ENCODE data around the gene TBK1.

DNA sequence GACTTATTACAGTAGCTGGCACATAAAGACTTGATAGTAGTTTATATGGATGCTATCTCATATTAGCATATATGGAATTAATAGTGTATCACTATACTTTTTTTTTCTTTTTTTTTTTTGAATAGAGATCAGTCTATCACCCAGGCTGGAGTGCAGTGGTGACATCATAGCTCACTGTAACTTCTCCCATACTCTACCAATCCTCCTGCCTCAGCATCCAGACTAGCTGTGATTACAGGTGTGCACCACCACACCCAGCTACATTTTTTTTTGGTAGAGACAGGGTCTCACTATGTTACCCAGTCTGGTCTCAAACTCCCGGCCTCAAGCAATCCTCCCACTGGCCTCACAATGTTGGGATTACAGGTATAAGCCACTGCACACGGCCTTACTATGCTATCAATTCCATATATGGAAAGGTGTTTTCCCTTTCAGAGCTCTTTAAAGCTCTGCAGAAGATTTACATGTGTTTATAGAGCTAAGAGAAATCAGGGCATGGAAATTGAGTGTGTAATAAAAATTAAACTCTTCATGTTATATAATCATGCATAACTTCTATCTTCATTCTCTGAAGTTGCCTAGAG is 1.8 kb upstream of the TBK1 start:
- TF ChIP-seq, protein P1, sequence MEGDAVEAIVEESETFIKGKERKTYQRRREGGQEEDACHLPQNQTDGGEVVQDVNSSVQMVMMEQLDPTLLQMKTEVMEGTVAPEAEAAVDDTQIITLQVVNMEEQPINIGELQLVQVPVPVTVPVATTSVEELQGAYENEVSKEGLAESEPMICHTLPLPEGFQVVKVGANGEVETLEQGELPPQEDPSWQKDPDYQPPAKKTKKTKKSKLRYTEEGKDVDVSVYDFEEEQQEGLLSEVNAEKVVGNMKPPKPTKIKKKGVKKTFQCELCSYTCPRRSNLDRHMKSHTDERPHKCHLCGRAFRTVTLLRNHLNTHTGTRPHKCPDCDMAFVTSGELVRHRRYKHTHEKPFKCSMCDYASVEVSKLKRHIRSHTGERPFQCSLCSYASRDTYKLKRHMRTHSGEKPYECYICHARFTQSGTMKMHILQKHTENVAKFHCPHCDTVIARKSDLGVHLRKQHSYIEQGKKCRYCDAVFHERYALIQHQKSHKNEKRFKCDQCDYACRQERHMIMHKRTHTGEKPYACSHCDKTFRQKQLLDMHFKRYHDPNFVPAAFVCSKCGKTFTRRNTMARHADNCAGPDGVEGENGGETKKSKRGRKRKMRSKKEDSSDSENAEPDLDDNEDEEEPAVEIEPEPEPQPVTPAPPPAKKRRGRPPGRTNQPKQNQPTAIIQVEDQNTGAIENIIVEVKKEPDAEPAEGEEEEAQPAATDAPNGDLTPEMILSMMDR (IDR thresholded peaks at IDR 0.05) = no peak
- no peak for TF ChIP-seq POLR2A (IDR thresholded peaks at IDR 0.05)
